DND-41 (cell line): Measurements from ENCODE around the gene NPDC1.

Source experiments
- ATAC-seq: fragments of 200-7000 bp; cut with Tn5 transposase; 3 replicates; pipeline ENCODE4 v1.9.1; 2021; ENCODE audit warnings: low read depth; ENCODE audit not compliant: insufficient read depth
- DNase-seq: peaks from one replicate; pipeline ENCODE4 v3.0.0-alpha.2; 2020
- H2AFZ ChIP-seq: 2 replicates; pipeline ENCODE4 v1.6.0; 2012; ENCODE audit warnings: low read depth, low read length
- H3K27ac ChIP-seq: 2 replicates; pipeline ENCODE4 v1.5.1; 2012; ENCODE audit warnings: low read length, inconsistent platforms
- H3K27me3 ChIP-seq: fragments of 200-600 bp; sonication (generic); 2 replicates; pipeline ENCODE4 v1.6.0; 2012; ENCODE audit warnings: low read length, mild to moderate bottlenecking, inconsistent platforms; ENCODE audit not compliant: insufficient read depth, poor library complexity
- H3K36me3 ChIP-seq: 2 replicates; pipeline ENCODE4 v1.5.1; 2012; ENCODE audit warnings: low read length, inconsistent platforms; ENCODE audit not compliant: insufficient read depth
- H3K4me1 ChIP-seq: 2 replicates; pipeline ENCODE4 v1.5.1; 2012; ENCODE audit warnings: mild to moderate bottlenecking, low read length; ENCODE audit not compliant: insufficient read depth
- H3K4me2 ChIP-seq: 2 replicates; pipeline ENCODE4 v1.6.0; 2012; ENCODE audit warnings: mild to moderate bottlenecking, moderate library complexity, low read length, inconsistent platforms; ENCODE audit not compliant: insufficient read depth
- H3K4me3 ChIP-seq, 2 experiments: fragments of 200-600 bp in 1 of 2; shearing (Covaris generic) in 1 of 2; 2 replicates each; pipeline ENCODE4 v1.5.1; 2012 to 2016; ENCODE audit warnings: inconsistent platforms in 2 of 2, low read length in 2 of 2, mild to moderate bottlenecking in 2 of 2, low read depth in 1 of 2, moderate library complexity in 1 of 2
- H3K79me2 ChIP-seq: 2 replicates; pipeline ENCODE4 v1.6.0; 2012; ENCODE audit warnings: low read length, inconsistent platforms; ENCODE audit not compliant: insufficient read depth
- H3K9ac ChIP-seq: 2 replicates; pipeline ENCODE4 v1.6.0; 2012; ENCODE audit warnings: low read depth, mild to moderate bottlenecking, inconsistent platforms, low read length, moderate library complexity
- H3K9me3 ChIP-seq: 2 replicates; pipeline ENCODE4 v1.5.1; 2012; ENCODE audit warnings: low read length, moderate library complexity, mild to moderate bottlenecking, inconsistent platforms; ENCODE audit not compliant: insufficient read depth, severe bottlenecking
- H4K20me1 ChIP-seq: 2 replicates; pipeline ENCODE4 v1.6.0; 2012; ENCODE audit warnings: low read length; ENCODE audit not compliant: insufficient read depth
- CTCF ChIP-seq: IDR thresholded peaks from 2 replicates; pipeline ENCODE4 v1.5.1; 2012; ENCODE audit warnings: borderline replicate concordance, low read length, moderate library complexity, mild to moderate bottlenecking; ENCODE audit not compliant: poor library complexity, severe bottlenecking; ENCODE audit errors: extremely low read depth
- EZH2 ChIP-seq: IDR thresholded peaks from 3 replicates; pipeline ENCODE4 v1.6.1; 2012; ENCODE audit warnings: borderline replicate concordance, low read depth, mild to moderate bottlenecking, moderate library complexity, low read length, inconsistent platforms; ENCODE audit not compliant: severe bottlenecking

NPDC1 gene

GRCh38 chr9:137017791-137018497, 28.0 kb downstream of the NPDC1 start:
- no peak overlapping the region for H3K27ac ChIP-seq
- no peak overlapping the region for H3K4me3 ChIP-seq
- H3K79me2 ChIP-seq, result no peaks in the 10 kb centered on the region
- H3K27me3 ChIP-seq, result no peaks in the 10 kb centered on the region
- TF ChIP-seq EZH2 (no peak), CTCF (no peak)
- H3K4me2 ChIP-seq, result no peak overlapping the region
- ATAC-seq (no peak), DNase-seq (no peak)
- H4K20me1 ChIP-seq, result no peaks in the 10 kb centered on the region
- no peak overlapping the region for H2AFZ ChIP-seq
- H3K9ac ChIP-seq, result no peak overlapping the region
- H3K36me3 ChIP-seq, result peaks cover 3% of the 10 kb centered on the region
- H3K9me3 ChIP-seq, result no peaks in the 10 kb centered on the region
- no peaks in the 10 kb centered on the region for H3K4me1 ChIP-seq

- Histone ChIP-seq H3K27me3 (no peaks in the 10 kb centered on the region), H3K36me3 (peaks cover 3% of the 10 kb centered on the region), H3K4me1 (no peaks in the 10 kb centered on the region), H3K27ac (no peak overlapping the region), H3K9me3 (no peaks in the 10 kb centered on the region), H3K4me2 (no peak overlapping the region), H2AFZ (no peak overlapping the region), H3K9ac (no peak overlapping the region), H4K20me1 (no peaks in the 10 kb centered on the region), H3K79me2 (no peaks in the 10 kb centered on the region), H3K4me3 (no peak overlapping the region)
- DNase-seq (no peak), ATAC-seq (no peak)
- TF ChIP-seq CTCF (no peak), EZH2 (no peak)
Observed at GRCh38 chr9:137017071-137017470, 28.9 kb downstream of the NPDC1 start.

- Histone ChIP-seq H3K4me3 (no peak overlapping the region), H3K79me2 (no peaks in the 10 kb centered on the region), H3K4me1 (no peaks in the 10 kb centered on the region), H2AFZ (no peak overlapping the region), H3K9ac (no peak overlapping the region), H4K20me1 (no peaks in the 10 kb centered on the region), H3K27ac (no peak overlapping the region), H3K27me3 (no peaks in the 10 kb centered on the region), H3K4me2 (no peak overlapping the region), H3K9me3 (no peaks in the 10 kb centered on the region), H3K36me3 (peaks cover 3% of the 10 kb centered on the region)
- no peak for TF ChIP-seq EZH2
- no peak for TF ChIP-seq CTCF
- DNase-seq (no peak), ATAC-seq (no peak)
Observed at GRCh38 chr9:137016436-137016835, 29.5 kb downstream of the NPDC1 start.
